T-helper 1 cell treated with Interleukin-12 subunit alpha and Interleukin-12 subunit beta and Interleukin-4 antibody, amounts not matched to agents 30 ng/mL and 1 ng/mL, for 36 hours (primary cell): ENCODE measurements around the gene GAA. TPM values are rescaled to one million over a fixed set of nuclear protein-coding genes. Genes with fewer than 3 reads are reported as not detected.
"Not testable (repeated sequence)": the region's sequence is repeated elsewhere in the genome, so short reads cannot be mapped to it uniquely, and the experiment has no call there.

ENCODE experiments used
- intact Hi-C: fragments of 100-400 bp; cut with micrococcal nuclease; formaldehyde crosslinking; loops from one replicate; pipeline ENCODE4 v1.15.1; 2024
- total RNA-seq: library from RNA; stranded (reverse); gene quantifications from 2 replicates; pipeline ENCODE4 v1.2.3, GENCODE V29; 2022

GAA gene
- total RNA-seq, 1 donor from 2014 or later: 14.3 TPM

DNA sequence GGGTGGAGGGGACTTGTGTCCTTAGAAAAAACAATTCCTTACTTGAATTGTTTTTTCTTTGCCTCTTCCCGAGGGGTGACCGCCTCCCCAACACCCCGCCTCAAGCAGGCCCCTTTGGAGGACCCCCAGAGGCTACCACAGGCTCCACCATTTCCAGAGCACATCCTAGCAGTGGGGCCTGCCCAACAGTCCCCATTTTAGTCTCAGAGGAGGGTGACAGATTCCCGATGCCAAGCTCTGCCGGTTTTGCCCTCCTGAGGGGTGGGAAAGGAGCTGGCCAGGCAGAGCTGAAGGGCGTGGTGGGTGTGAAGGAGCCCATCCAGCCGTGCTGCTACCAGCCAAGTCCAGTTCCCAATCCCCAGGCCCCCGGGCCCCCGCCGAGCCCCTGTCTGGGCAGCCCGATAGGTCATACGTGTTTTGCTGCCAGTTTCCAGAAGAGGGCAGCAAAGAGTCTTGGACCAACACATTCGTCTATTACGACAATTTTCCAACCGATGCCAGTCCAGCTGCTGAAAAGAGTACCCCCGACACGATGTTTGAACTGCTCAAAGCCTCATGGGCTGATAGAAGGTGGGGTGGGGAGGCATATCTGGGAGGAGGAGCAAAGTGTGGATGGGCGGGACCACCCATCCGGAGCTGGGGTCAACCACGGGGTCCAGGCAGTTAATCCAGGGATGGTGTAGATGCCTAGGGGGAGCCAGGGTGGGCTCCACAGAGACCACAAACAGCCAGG is 18.8 kb upstream of the GAA start:
- intact Hi-C loops: loop anchor here (1.0 to 5.0 kb wide), 3 partner anchors 18 to 171 kb away; partner anchors contain the start of gene GAA

DNA sequence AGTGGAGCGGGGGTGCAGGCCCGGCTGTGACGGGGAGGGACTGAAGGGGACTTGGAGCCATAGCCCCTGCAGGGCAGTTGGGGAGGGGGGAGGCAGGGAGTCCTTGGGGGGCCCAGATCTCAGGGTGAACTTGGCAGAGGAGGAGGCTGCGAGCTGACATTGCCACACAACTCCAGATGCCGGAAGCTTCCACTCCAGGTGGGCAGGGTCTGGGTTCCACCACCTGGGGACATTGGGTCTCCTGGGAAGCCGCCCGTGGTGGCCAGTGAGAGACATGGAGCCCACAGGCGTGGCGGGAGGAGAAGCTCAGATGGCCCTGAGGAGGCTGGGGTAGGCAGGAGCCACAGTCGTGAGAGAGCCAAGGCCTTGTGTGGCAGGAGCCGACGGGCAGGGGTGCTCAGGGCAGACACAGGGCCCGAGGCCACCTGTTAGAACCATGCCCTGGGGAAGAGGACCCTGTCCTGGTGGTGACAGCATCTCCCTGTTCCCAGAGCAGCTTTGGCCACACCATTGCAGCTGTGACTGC is 18.2 kb upstream of the GAA start:
- intact Hi-C loops: loop anchor here (2.0 to 5.0 kb wide), 2 partner anchors 18 to 76 kb away; partner anchors contain the start of gene GAA

DNA sequence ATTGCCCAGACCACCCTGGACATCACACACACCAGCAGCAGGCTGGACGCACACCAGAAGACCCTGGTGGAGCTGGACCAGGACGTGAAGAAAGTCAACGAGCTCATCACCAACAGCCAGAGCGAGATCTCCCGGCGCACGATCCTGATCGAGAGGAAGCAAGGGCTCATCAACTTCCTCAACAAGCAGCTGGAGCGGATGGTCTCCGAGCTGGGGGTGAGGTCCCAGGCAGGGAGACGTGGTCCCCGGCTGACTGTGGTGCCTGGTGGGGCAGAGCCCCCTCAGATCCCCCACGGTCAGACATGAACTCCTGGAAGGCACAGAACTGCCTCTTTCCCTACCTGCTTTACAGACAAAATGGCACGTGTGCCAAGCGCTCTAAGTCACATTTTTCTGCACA is 16.6 kb upstream of the GAA start:
- intact Hi-C loops: loop anchor here (5.0 kb wide), 1 partner anchor 77 kb away; no protein-coding TSS in a partner anchor

DNA sequence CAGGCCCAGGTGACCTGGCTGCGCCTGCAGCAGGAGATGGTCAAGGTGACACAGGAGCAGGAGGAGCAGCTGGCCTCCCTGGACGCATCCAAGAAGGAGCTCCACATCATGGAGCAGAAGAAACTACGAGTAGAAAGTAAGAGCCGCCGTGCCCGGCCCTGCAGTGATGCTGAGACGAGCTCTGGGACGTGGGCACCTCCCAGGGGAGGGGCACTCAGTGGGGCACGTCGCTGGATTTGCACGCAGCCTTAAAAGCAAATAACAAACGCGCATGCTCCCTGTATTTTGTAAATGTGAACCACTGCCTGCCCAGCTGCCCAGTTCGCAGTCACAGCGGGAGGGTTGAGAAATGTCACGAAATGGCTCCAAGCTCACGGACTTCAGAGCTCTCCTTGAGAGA is 15.3 kb upstream of the GAA start:
- intact Hi-C loops: no loop called here

DNA sequence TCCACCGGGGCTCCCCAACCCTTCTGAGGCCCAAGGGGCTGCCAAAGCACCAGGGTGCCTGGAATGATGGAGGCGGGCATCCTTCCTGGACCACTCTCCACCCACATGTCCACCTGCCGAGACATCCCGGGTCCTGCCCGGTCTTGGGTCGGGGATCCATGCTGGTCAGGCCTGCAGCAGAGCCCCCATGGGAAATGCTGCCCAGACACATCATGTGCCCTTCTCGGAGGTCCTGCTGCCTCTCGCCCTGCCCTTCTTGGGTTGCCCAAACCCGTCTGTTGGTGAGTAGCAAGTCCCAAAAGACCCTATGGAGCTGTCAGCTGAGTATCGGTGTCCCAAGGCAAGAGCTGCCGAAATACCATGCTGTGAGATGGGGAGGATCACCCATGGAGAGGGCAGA is 14.8 kb upstream of the GAA start:
- intact Hi-C loops: no loop called here

DNA sequence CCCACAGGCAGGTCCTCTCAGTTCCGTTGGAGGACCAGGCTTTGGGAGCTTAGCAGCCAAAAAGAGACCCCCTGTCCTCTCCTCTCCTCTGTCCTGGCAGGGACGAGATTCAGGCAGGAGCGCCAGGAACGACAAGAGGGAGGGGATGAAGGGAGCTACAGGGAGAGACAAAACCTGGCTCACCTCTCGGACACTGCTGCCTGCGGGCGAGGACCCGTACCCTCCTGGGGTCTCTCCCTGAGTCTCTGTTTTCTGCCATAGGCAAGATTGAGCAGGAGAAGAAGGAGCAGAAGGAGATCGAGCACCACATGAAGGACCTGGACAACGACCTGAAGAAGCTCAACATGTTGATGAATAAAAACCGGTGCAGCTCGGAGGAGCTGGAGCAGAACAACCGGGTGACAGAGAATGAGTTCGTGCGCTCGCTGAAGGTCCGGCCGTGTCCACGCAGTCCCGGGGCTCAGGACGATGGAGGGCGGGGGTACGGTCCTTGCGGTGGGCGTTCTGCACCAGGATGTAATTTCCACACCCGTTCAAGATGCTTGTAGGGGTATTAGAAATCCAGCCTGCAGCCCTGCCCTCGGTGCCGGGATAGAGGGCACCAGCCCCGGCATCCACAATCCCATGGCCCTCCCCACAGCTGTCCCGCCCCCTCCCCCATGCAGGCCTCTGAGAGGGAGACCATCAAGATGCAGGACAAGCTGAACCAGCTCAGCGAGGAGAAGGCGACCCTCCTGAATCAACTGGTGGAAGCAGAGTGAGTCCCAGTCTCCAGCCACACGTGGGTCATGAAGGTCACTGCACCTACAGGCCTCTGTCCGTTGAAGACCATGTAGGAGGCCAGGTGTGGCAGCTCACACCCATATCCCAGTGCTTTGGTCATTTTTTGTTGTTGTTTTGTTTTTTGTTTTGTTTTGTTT is 13.8 kb upstream of the GAA start:
- intact Hi-C loops: no loop called here

DNA sequence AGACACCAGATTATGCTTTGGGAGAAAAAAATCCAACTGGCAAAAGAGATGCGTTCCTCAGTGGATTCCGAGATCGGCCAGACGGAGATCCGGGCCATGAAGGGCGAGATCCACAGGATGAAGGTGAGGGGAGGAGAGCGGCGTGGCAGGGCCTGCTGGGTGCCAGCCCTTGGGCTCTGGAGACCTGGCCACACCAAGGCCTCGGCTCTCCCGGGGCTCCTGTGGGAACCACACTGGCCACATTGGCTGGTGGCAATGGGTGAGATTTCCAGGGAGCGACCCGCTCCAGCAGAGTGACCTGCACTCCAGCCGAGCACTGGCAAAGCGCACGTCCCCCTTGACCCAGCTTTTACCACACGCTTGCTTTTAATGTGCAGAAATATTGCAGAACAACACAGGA is 11.6 kb upstream of the GAA start:
- intact Hi-C loops: no loop called here

DNA sequence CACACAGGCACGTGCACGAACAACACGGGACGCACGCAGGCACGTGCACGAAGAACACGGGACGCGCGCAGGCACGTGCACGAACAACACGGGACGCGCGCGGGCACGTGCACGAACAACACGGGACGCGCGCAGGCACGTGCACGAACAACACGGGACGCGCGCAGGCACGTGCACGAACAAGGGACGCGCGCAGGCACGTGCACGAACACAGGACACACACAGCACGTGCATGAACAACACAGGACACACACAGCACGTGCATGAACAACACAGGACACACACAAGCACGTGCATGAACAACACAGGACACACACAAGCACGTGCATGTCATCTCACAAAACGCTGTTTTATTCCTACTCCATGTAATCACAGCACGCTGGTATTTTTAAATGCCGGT is 11.2 kb upstream of the GAA start:
- intact Hi-C loops: not testable (repeated sequence)

DNA sequence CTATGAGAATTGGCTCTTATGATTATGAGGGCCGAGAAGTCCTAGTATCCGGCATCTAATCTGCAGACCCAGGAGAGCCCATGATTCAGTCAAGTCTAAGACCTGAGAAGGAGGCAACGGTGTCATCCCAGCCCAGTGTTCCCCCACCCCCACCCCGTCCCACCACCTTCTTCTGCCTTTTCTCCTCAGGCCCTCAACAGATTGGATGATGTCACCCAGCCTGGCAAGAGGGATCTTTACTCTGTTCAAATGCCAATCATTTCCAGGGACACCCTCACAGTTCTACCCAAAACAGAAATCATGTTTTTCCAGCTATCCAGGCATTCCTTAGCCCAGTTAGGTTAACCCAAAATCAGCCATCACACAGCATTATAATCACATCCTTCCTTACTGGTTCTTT is 10.0 kb upstream of the GAA start:
- intact Hi-C loops: no loop called here

DNA sequence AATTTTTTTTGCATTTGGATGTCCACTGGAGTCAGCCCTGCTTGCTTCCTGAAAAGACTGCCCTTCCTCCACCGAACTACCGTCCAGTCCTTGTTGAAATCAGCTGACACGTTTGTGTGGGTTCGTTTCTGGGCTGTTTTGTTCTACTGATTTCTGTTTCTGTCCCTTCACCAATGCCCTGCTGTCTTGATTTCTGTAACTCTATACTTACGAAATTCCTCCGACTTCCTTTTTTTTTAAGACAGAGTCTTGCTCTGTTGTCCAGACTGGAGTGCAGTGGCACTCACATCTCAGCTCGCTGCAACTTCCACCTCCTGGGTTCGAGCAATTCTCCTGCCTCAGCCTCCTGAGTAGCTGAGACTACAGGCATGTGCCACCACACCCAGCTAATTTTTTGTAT is 8.4 kb upstream of the GAA start:
- intact Hi-C loops: no loop called here

DNA sequence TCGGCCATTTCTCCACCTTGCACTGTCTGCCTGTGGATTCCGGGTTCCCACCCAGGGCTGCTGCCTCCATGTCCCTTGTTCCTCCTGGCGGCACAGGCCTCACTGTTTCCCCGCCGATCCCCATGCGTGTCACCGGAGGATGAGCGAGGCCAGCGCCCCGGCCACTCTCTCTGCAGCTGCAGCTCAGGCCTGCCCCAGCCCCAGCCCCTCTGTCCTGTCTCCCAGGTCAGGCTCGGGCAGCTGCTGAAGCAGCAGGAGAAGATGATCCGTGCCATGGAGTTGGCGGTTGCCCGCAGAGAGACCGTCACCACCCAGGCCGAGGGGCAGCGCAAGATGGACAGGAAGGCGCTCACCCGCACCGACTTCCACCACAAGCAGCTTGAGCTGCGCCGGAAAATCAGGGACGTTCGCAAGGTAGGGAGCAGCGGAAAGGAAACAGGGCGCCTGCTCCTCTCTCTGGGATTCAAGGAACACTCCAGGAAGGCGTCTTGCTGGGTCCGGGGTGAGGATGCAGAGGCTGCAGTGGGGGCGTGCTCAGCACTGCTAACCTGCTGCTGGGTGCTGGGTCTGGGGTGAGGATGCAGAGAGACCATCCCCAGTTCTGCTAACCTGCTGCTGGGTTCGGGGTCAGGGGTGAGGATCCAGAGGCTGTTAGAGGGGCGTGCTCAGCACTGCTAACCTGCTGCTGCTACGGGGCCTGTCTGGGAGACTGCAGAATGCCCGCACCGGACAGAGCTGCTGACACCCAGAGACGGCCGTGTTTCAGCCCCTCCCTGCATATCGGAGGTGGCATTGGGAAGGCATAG is 6.1 kb upstream of the GAA start:
- intact Hi-C loops: no loop called here

DNA sequence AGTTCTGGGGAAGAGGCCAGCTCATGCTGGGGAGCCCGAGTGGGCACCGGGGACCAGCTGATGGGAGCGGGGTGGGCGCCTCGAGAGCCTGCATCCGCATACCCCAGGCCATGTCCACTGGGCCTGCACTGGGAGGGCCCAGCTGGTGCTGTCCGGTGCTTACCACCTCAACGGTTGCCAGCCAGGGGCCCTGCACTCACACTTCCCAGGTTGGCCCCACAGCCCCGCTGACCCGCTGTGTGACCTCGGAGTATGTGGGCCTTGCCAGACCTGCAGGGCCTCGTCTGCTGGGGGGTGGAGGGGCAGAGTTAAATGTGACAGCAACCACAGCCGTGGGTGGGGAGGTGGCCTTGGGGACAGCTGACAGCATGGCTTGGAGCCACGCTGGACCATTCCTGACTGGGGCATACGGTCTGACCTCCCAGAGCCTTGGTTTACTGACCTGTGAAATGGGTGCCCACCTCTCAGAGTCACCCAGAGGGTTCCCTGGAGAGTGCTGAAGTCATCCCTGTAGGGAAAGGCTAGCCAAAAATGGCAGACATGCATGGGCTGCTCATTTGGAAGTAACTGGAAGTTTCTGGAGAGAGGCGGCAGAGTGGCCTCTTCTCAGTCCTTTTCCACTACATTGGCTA is 5.4 kb upstream of the GAA start:
- intact Hi-C loops: no loop called here

DNA sequence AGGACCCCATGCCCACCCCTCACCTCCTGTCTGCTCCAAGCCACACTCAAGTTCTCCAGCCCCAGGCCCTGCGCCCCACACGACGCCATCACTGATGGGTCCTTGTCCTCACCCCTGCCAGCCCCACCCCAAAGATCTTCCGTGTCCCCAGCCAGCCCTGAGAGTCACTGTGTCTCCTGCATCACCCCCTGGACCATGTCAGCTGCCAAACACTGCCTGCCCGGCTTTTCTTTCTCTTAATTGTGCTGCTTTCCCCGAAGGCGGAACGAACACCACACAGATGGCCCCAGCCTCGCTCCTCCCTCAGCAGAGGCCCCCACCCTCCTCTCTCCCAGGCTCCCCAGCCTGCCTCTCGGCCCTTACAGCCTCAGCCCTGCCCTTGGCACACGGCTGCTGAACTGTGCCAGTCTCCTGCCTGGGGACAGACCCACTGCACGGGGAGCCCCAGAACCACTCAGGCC is 4.8 kb upstream of the GAA start:
- intact Hi-C loops: no loop called here

DNA sequence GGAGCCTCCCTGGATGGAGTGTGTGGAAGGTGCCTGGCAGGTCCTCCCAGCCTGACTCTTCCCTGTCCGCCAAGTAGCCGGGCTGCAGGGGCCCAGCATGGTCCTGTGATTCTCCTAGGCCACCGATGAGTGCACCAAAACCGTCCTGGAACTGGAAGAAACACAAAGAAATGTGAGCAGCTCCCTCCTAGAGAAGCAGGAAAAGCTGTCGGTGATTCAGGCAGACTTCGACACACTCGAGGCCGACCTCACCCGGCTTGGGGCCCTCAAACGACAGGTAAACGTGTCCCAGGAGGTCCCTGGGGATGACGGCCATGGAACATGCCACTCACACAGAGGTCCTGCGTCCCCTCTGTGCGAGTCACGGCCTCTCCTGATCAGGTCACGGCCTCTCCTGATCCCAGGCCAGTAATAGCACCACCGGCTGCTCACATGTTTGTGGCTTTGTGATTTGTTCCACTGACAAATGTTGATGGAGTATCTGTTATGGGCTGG is 4.2 kb upstream of the GAA start:
- intact Hi-C loops: no loop called here

DNA sequence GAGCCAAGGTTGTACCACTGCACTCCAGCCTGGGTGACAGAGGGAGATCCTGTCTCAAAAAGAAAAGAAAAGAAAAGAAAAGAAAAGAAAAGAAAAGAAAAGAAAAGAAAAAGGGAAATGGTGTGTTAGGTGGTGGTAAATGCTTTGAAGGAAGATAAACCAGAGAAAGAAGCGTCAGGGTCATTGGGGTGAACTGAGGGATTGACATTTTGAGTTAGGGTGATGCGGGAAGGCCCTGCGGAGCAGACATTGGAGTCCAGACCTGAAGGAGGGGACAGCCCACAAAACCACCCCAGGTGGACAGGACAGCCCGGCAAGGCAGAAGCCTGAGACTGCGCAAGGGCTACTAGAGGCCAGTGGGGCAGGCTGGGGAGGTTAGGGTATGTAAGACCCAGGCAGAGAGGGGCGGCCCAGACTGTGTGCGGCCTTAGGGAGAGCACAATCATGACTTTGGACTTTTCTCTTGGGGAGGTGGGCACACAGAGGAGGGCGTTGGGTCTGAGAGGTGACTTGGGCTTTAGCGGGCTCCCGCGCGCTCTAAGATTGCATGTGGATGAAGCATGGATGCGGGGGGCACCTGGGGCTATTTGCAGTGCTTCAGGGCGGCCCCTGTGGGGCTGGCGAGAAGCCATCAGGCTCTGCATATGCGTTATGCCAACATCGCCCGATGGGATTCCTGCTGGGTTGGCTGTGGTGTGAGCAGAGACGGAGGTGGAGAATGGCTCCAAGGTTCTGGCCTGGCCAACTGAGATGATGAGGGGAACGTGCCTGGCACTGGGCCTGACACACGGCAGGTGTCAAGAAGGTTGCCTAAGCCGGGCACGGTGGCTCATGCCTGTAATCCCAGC is 3.3 kb upstream of the GAA start:
- intact Hi-C loops: no loop called here

DNA sequence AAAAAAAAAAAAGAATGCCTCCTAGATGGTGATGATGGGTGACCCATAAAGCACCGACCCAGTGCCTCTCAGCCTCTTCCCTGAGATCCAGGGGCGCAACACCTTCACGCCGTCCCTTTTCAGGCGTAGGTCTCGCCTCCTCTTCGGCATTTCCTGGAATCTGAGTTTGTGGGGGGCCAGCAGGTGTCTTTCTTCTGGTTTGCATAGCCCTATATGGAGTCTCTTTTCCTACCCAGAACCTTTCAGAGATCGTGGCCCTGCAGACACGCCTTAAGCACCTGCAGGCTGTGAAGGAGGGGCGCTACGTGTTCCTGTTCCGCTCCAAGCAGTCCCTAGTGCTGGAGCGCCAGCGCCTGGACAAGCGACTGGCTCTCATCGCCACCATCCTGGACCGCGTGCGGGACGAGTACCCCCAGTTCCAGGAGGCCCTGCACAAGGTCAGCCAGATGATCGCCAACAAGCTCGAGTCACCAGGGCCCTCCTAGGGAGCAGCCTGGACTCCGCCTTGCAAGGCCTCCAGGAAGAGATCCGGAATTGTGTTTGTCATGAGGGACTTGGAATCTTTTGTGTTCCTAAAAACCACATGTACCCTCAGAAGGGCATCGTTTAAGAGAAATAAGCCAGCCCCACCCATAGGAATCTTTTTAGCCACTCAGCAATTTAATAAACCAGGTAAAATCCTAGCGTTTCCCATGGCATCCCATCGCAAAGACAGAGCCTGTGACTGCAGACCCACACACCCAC is 1.9 kb upstream of the GAA start:
- intact Hi-C loops: loop anchor here (2.0 to 5.0 kb wide), 4 partner anchors 17 to 262 kb away; partner anchors contain the start of genes CBX4 and CCDC40

DNA sequence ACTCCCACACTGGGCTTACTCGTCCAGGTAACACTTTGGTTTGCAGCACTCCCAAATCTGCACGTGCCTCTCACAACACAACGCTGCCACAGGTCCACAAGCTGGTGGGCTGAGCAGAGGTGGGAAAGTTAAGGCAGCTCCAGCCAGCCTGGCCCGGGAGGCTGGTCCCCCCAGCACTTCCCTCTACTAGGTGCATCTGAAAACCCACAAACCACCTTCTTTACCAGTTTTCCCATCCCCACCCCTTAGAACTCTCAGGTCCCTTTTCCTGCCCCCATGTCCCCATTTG is 1.4 kb upstream of the GAA start:
- intact Hi-C loops: loop anchor here (2.0 to 5.0 kb wide), 4 partner anchors 17 to 263 kb away; partner anchors contain the start of genes CBX4 and CCDC40

DNA sequence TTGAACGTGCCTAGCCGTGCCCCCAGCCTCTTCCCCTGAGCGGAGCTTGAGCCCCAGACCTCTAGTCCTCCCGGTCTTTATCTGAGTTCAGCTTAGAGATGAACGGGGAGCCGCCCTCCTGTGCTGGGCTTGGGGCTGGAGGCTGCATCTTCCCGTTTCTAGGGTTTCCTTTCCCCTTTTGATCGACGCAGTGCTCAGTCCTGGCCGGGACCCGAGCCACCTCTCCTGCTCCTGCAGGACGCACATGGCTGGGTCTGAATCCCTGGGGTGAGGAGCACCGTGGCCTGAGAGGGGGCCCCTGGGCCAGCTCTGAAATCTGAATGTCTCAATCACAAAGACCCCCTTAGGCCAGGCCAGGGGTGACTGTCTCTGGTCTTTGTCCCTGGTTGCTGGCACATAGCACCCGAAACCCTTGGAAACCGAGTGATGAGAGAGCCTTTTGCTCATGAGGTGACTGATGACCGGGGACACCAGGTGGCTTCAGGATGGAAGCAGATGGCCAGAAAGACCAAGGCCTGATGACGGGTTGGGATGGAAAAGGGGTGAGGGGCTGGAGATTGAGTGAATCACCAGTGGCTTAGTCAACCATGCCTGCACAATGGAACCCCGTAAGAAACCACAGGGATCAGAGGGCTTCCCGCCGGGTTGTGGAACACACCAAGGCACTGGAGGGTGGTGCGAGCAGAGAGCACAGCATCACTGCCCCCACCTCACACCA is 724 bp downstream of the GAA start:
- intact Hi-C loops: loop anchor here (1.0 to 5.0 kb wide), 6 partner anchors 19 to 313 kb away; partner anchors contain the start of genes CBX4, CCDC40, EIF4A3 and ENDOV
